SK-N-SH treated with all-trans-retinoic acid at 6 μM for 48 hours (cell line): ENCODE data around the gene RABGAP1L.
A peak's percentile ranks its signal among the peaks of the same experiment; 100 is the strongest.

Experiments used
- ATAC-seq: fragments of 200-7000 bp; cut with Tn5 transposase; 3 replicates; pipeline ENCODE4 v1.9.1; 2020; ENCODE audit warnings: mild to moderate bottlenecking, moderate library complexity
- ARNTL ChIP-seq: fragments of 450-650 bp; formaldehyde crosslinking; IDR thresholded peaks from 2 replicates; pipeline ENCODE4 v1.5.0; 2020; ENCODE audit warnings: low read depth, mild to moderate bottlenecking, moderate library complexity, borderline replicate concordance
- BACH2 ChIP-seq: fragments of 250-450 bp; sonication (Bioruptor Pico); IDR thresholded peaks from 2 replicates; pipeline ENCODE4 v1.9.0; 2021; ENCODE audit warnings: mild to moderate bottlenecking, borderline replicate concordance
- CREB5 ChIP-seq: fragments of 250-450 bp; sonication (Bioruptor Pico); IDR thresholded peaks from 2 replicates; pipeline ENCODE4 v1.5.1; 2020; ENCODE audit warnings: low read depth, mild to moderate bottlenecking, moderate library complexity
- CSDC2 ChIP-seq: fragments of 250-450 bp; sonication (Bioruptor Pico); IDR thresholded peaks from 2 replicates; pipeline ENCODE4 v1.5.0; 2020; ENCODE audit warnings: mild to moderate bottlenecking, moderate library complexity
- CSRNP3 ChIP-seq: fragments of 250-450 bp; sonication (Bioruptor Pico); IDR thresholded peaks from 2 replicates; pipeline ENCODE4 v1.5.1; 2021; ENCODE audit warnings: mild to moderate bottlenecking, moderate library complexity
- ESRRG ChIP-seq: fragments of 250-450 bp; sonication (Bioruptor Pico); IDR thresholded peaks from 2 replicates; pipeline ENCODE4 v1.6.1; 2021; ENCODE audit warnings: mild to moderate bottlenecking
- GLIS3 ChIP-seq: fragments of 250-450 bp; sonication (Bioruptor Pico); IDR thresholded peaks from 2 replicates; pipeline ENCODE4 v1.5.0; 2020; ENCODE audit warnings: mild to moderate bottlenecking, moderate library complexity
- ISL1 ChIP-seq: fragments of 250-450 bp; sonication (Bioruptor Pico); IDR thresholded peaks from 2 replicates; pipeline ENCODE4 v2.1.2; 2022; ENCODE audit warnings: mild to moderate bottlenecking, moderate library complexity
- OSR1 ChIP-seq: fragments of 250-450 bp; sonication (Bioruptor Pico); IDR thresholded peaks from 2 replicates; pipeline ENCODE4 v1.8.0; 2022; ENCODE audit warnings: moderate library complexity, mild to moderate bottlenecking, inconsistent platforms
- PATZ1 ChIP-seq: fragments of 250-450 bp; sonication (Bioruptor Pico); IDR thresholded peaks from 2 replicates; pipeline ENCODE4 v1.8.0; 2020; ENCODE audit warnings: mild to moderate bottlenecking, moderate library complexity, borderline replicate concordance
- POU6F1 ChIP-seq: fragments of 250-450 bp; sonication (Bioruptor Pico); IDR thresholded peaks from 2 replicates; pipeline ENCODE4 v1.8.0; 2021; ENCODE audit warnings: low read depth, mild to moderate bottlenecking, moderate library complexity, borderline replicate concordance
- PPARA ChIP-seq: fragments of 250-450 bp; sonication (Bioruptor Pico); IDR thresholded peaks from 2 replicates; pipeline ENCODE4 v1.5.0; 2020; ENCODE audit warnings: mild to moderate bottlenecking, borderline replicate concordance
- RARB ChIP-seq: fragments of 250-450 bp; sonication (Bioruptor Pico); IDR thresholded peaks from 2 replicates; pipeline ENCODE4 v1.8.0; 2021; ENCODE audit warnings: mild to moderate bottlenecking, moderate library complexity
- SNAI2 ChIP-seq: fragments of 250-450 bp; sonication (Bioruptor Pico); IDR thresholded peaks from 2 replicates; pipeline ENCODE4 v1.5.0; 2020; ENCODE audit warnings: mild to moderate bottlenecking, moderate library complexity
- TCF4 ChIP-seq: fragments of 250-450 bp; sonication (Bioruptor Pico); IDR thresholded peaks from 2 replicates; pipeline ENCODE4 v1.8.0; 2021; ENCODE audit warnings: mild to moderate bottlenecking, moderate library complexity, borderline replicate concordance
- TOX ChIP-seq: fragments of 250-450 bp; sonication (Bioruptor Pico); IDR thresholded peaks from 2 replicates; pipeline ENCODE4 v1.8.0; 2021; ENCODE audit warnings: mild to moderate bottlenecking, moderate library complexity, borderline replicate concordance
- ZC3H10 ChIP-seq: fragments of 250-450 bp; sonication (Bioruptor Pico); IDR thresholded peaks from 2 replicates; pipeline ENCODE4 v1.5.1; 2021; ENCODE audit warnings: mild to moderate bottlenecking, moderate library complexity
- ZFP30 ChIP-seq: fragments of 450-650 bp; formaldehyde crosslinking; IDR thresholded peaks from 2 replicates; pipeline ENCODE4 v1.5.0; 2022; ENCODE audit warnings: mild to moderate bottlenecking, moderate library complexity
- ZNF565 ChIP-seq: fragments of 450-650 bp; formaldehyde crosslinking; conservative IDR thresholded peaks from 2 replicates; pipeline ENCODE4 v1.5.0; 2020; ENCODE audit warnings: low read depth, mild to moderate bottlenecking, moderate library complexity
- ZNF70 ChIP-seq: fragments of 450-650 bp; formaldehyde crosslinking; IDR thresholded peaks from 2 replicates; pipeline ENCODE4 v1.5.0; 2020; ENCODE audit warnings: mild to moderate bottlenecking, moderate library complexity
- ZNF8 ChIP-seq: fragments of 450-650 bp; formaldehyde crosslinking; IDR thresholded peaks from 2 replicates; pipeline ENCODE4 v1.5.0; 2020; ENCODE audit warnings: mild to moderate bottlenecking, moderate library complexity

The RABGAP1L gene

GRCh38 chr1:174700314-174700713, 541.0 kb downstream of the RABGAP1L start:
- TF ChIP-seq ZNF8 (CRISPR knock-in tag) (no peak), PATZ1 (CRISPR knock-in tag) (no peak), ZFP30 (CRISPR knock-in tag) (no peak), BACH2 (no peak), ARNTL (CRISPR knock-in tag) (no peak), TOX (no peak), CSRNP3 (no peak), GLIS3 (CRISPR knock-in tag) (no peak), ESRRG (CRISPR knock-in tag) (no peak), CSDC2 (CRISPR knock-in tag) (no peak), POU6F1 (CRISPR knock-in tag) (no peak), ZNF565 (CRISPR knock-in tag) (no peak), TCF4 (CRISPR knock-in tag) (no peak), SNAI2 (CRISPR knock-in tag) (no peak), RARB (CRISPR knock-in tag) (no peak), ZC3H10 (CRISPR knock-in tag) (no peak), OSR1 (no peak)
- ATAC-seq: peak; percentile 38

GRCh38 chr1:174700775-174701174, 541.5 kb downstream of the RABGAP1L start:
- peak; percentile 93 for ATAC-seq
- TF ChIP-seq GLIS3 (CRISPR knock-in tag) (no peak), ISL1 (no peak), ZNF70 (CRISPR knock-in tag) (no peak), PATZ1 (CRISPR knock-in tag) (no peak), ESRRG (CRISPR knock-in tag) (no peak), PPARA (CRISPR knock-in tag) (no peak), SNAI2 (CRISPR knock-in tag) (no peak), ZNF8 (CRISPR knock-in tag) (no peak), ZFP30 (CRISPR knock-in tag) (no peak), ARNTL (CRISPR knock-in tag) (no peak), TOX (no peak), BACH2 (no peak)

GRCh38 chr1:174701565-174701964, 542.2 kb downstream of the RABGAP1L start:
- ATAC-seq: no peak
- TF ChIP-seq CSDC2 (CRISPR knock-in tag) (no peak), TOX (no peak), RARB (CRISPR knock-in tag) (no peak), ISL1 (no peak), CSRNP3 (no peak), ZNF565 (CRISPR knock-in tag) (no peak), BACH2 (no peak), TCF4 (CRISPR knock-in tag) (no peak), ARNTL (CRISPR knock-in tag) (no peak), ZC3H10 (CRISPR knock-in tag) (no peak), ZNF8 (CRISPR knock-in tag) (no peak), OSR1 (no peak), CREB5 (CRISPR knock-in tag) (no peak), ZFP30 (CRISPR knock-in tag) (no peak)
